ENCODE data around the gene REXO1.
"Not testable (repeated sequence)": the region's sequence is repeated elsewhere in the genome, so short reads cannot be mapped to it uniquely, and the experiment has no call there.

REXO1 gene

GRCh38 chr19:1875265-1875645 is 27.0 kb upstream of the REXO1 start:
- WGBS, 2 experiments = 4 to 5% methylated on average over 11 of the region's 11 CpGs
- H3K36me3 ChIP-seq (ENCODE audit: control insufficient read depth, insufficient read depth, low read length); H3K27ac ChIP-seq (ENCODE audit: insufficient read depth, low read depth, low read length, poor library complexity, severe bottlenecking): not testable (repeated sequence)

DNA sequence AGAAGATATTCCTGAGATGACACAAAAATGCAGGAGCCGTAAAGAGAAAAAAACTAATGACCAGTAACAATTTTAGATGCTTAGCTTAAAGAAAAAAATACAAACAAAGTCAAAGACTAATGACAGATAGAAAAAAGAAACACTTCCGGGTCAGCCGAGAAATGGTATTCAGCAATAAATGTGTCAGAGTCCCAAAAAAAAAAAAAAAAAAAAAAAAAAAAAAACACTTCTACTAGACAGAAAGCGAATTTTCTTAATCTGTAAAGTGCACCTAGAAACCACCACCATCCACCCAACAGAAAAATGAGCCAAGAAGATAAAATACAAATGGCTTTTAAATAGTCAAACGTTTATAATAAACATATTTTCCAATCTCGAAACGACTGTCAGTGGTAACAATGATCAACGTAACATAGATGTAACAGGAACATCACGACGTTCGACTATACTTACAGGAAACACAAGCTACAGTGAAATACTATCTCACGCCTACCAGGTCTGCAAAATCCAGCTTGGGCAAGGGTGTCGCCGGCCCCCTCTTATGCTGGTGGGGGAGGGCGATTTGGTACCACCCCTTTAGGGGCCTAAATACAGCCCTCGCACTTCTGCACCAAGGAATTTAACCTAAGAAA is 26.4 kb upstream of the REXO1 start:
- Histone ChIP-seq H3K27ac (ENCODE audit: insufficient read depth, low read depth, low read length, poor library complexity, severe bottlenecking) (no peak overlapping the region), H3K27me3 (ENCODE audit: control insufficient read depth, insufficient read depth, low read length, poor library complexity, severe bottlenecking) (peaks cover 4% of the 10 kb centered on the region), H3K4me3 (ENCODE audit: insufficient read depth, low read depth, low read length) (peak overlapping the region; percentile 57), H3K9me3 (ENCODE audit: control insufficient read depth, low read length) (no peaks in the 10 kb centered on the region), H3K36me3 (ENCODE audit: control insufficient read depth, insufficient read depth, low read length) (no peaks in the 10 kb centered on the region), H3K4me1 (ENCODE audit: control insufficient read depth, insufficient read depth, low read length) (peaks cover 12% of the 10 kb centered on the region)
- 46 to 49% methylated on average over 14 to 15 of the region's 16 CpGs for WGBS, 2 experiments

More at GRCh38 chr19:1875265-1875645, 27.0 kb upstream of the REXO1 start:
- peak overlapping the region; percentile 57 for H3K4me3 ChIP-seq (ENCODE audit: insufficient read depth, low read depth, low read length)
- H3K4me1 ChIP-seq (ENCODE audit: control insufficient read depth, insufficient read depth, low read length) = peaks cover 12% of the 10 kb centered on the region
- not testable (repeated sequence) for H3K9me3 ChIP-seq (ENCODE audit: control insufficient read depth, low read length); H3K27me3 ChIP-seq (ENCODE audit: control insufficient read depth, insufficient read depth, low read length, poor library complexity, severe bottlenecking)

DNA sequence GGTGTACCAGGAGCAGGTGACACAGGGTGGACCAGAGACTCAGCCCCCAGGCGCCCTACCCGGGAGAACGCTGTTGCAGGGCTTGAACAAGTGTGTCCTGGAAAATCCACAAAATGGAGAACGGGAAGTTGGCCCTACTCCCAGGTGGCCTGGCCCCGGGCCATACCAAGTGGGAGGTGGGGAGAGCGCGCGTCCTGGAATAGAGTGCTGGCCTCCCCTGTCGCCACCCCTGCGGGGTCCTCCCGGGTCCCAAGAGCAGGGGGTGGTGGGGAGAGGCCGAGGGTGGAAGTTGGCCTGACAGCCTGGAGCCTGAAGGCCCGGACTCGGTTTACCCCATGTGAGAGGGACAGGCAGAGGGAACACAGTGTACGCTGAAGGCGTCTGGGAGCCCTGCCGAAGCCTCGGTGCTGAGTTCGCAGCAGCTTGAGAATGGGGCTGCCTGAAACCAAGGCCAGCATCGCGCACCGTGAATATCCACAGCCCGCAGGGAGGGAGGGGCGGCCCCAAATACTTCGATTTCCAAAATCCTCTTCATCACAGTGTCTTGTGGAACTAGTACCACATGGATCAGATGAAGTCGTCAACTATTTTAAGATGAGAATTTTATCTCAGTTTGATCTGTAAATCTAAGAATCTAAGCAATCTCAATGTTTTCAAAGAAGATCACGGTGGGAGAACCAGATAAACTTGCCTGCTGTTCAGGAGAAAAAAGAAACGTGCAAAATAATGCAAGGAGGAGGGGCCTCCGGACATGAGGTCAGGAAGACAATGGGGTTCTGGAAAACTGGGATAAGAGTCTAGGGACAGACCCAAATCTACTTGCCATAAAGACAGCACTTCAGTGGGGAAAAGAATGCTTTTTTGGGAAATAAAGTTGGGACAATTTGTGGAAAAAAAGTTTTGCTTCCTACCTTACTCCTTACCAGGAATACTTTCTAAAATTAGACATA is 25.5 kb upstream of the REXO1 start:
- Histone ChIP-seq H3K27me3 (ENCODE audit: control insufficient read depth, insufficient read depth, low read length, poor library complexity, severe bottlenecking) (peaks cover 4% of the 10 kb centered on the region), H3K27ac (ENCODE audit: insufficient read depth, low read depth, low read length, poor library complexity, severe bottlenecking) (no peak overlapping the region), H3K4me3 (ENCODE audit: insufficient read depth, low read depth, low read length) (no peak overlapping the region), H3K9me3 (ENCODE audit: control insufficient read depth, low read length) (no peaks in the 10 kb centered on the region), H3K36me3 (ENCODE audit: control insufficient read depth, insufficient read depth, low read length) (no peaks in the 10 kb centered on the region), H3K4me1 (ENCODE audit: control insufficient read depth, insufficient read depth, low read length) (peaks cover 12% of the 10 kb centered on the region)
- 92 to 93% methylated on average over 29 of the region's 29 CpGs for WGBS, 2 experiments

DNA sequence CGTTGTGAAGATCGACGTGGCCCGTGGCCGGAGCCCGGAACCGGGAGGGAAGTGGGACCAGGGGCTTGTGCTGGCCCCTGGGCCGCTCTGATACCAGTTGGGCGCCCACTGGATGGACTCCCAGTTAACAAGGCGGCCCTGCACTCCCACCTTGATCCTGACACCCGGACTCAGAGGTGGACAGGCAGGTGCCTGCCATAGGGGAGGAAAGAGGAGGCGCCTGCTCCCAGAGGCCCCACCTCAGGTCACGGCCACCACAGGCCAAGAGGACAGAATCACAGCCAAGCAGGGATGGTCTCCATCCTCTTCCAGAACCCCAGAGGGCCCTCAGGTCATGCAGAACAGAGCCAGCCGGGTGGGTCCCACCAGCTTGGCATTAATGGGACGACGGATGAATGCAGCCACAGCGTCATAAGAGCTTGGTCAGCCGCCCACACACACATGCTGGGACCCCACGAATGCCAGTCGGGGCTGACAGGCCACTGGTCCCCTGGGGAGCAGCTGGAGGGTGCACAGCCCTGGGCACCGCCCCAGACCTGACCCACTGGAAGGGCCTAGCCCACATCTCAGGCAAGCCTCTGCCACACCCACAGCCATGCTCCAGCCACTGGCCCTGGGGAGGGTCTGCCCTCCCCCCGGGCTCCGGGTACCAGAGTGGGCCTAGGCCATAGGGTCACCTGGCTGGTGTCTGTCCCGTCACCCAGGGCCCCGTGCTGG is 24.7 kb upstream of the REXO1 start:
- WGBS, 2 experiments = 93 to 95% methylated on average over 25 of the region's 25 CpGs
- no peak overlapping the region for H3K27ac ChIP-seq (ENCODE audit: insufficient read depth, low read depth, low read length, poor library complexity, severe bottlenecking)
- H3K4me3 ChIP-seq (ENCODE audit: insufficient read depth, low read depth, low read length) = no peak overlapping the region
- H3K9me3 ChIP-seq (ENCODE audit: control insufficient read depth, low read length) = no peaks in the 10 kb centered on the region
- peaks cover 12% of the 10 kb centered on the region for H3K4me1 ChIP-seq (ENCODE audit: control insufficient read depth, insufficient read depth, low read length)
- H3K27me3 ChIP-seq (ENCODE audit: control insufficient read depth, insufficient read depth, low read length, poor library complexity, severe bottlenecking) = peaks cover 4% of the 10 kb centered on the region
- no peaks in the 10 kb centered on the region for H3K36me3 ChIP-seq (ENCODE audit: control insufficient read depth, insufficient read depth, low read length)

GRCh38 chr19:1871630-1872029 is 23.3 kb upstream of the REXO1 start:
- H3K4me3 ChIP-seq (ENCODE audit: insufficient read depth, low read depth, low read length) = no peak overlapping the region
- H3K27me3 ChIP-seq (ENCODE audit: control insufficient read depth, insufficient read depth, low read length, poor library complexity, severe bottlenecking) = peaks cover 1% of the 10 kb centered on the region
- H3K36me3 ChIP-seq (ENCODE audit: control insufficient read depth, insufficient read depth, low read length) = no peaks in the 10 kb centered on the region
- H3K4me1 ChIP-seq (ENCODE audit: control insufficient read depth, insufficient read depth, low read length) = peaks cover 12% of the 10 kb centered on the region
- H3K9me3 ChIP-seq (ENCODE audit: control insufficient read depth, low read length) = no peaks in the 10 kb centered on the region
- no peak overlapping the region for H3K27ac ChIP-seq (ENCODE audit: insufficient read depth, low read depth, low read length, poor library complexity, severe bottlenecking)
- 95 to 96% methylated on average over 13 of the region's 13 CpGs for WGBS, 2 experiments

GRCh38 chr19:1871140-1871597 is 22.9 kb upstream of the REXO1 start:
- 93 to 95% methylated on average over 15 of the region's 15 CpGs for WGBS, 2 experiments
- Histone ChIP-seq H3K4me3 (ENCODE audit: insufficient read depth, low read depth, low read length) (no peak overlapping the region), H3K27ac (ENCODE audit: insufficient read depth, low read depth, low read length, poor library complexity, severe bottlenecking) (no peak overlapping the region), H3K27me3 (ENCODE audit: control insufficient read depth, insufficient read depth, low read length, poor library complexity, severe bottlenecking) (no peaks in the 10 kb centered on the region), H3K36me3 (ENCODE audit: control insufficient read depth, insufficient read depth, low read length) (no peaks in the 10 kb centered on the region), H3K9me3 (ENCODE audit: control insufficient read depth, low read length) (no peaks in the 10 kb centered on the region), H3K4me1 (ENCODE audit: control insufficient read depth, insufficient read depth, low read length) (peaks cover 12% of the 10 kb centered on the region)

DNA sequence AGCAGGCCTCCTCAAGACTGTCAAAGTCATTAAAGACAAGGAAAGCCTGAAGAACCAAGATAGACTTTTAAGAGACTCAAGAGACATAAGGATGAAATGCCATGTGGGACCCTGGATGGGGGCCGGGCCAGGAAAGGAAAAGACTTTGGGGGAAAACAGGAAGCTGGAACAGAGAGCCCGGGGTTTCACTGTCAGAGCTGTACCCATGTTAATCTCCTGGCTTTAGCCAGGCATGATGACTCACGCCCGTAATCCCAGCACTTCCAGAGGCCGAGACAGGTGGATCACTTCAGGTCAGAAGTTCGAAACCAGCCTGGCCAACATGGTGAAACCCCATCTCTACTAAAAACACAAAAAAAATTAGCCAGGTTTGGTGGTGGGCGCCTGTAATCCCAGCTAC is 20.7 kb upstream of the REXO1 start:
- Histone ChIP-seq H3K36me3 (ENCODE audit: control insufficient read depth, insufficient read depth, low read length) (no peaks in the 10 kb centered on the region), H3K4me3 (ENCODE audit: insufficient read depth, low read depth, low read length) (no peak overlapping the region), H3K27me3 (ENCODE audit: control insufficient read depth, insufficient read depth, low read length, poor library complexity, severe bottlenecking) (no peaks in the 10 kb centered on the region), H3K4me1 (ENCODE audit: control insufficient read depth, insufficient read depth, low read length) (peaks cover 7% of the 10 kb centered on the region), H3K9me3 (ENCODE audit: control insufficient read depth, low read length) (no peaks in the 10 kb centered on the region), H3K27ac (ENCODE audit: insufficient read depth, low read depth, low read length, poor library complexity, severe bottlenecking) (no peak overlapping the region)
- WGBS, 2 experiments = 90 to 91% methylated on average over 7 of the region's 7 CpGs

GRCh38 chr19:1867349-1867724 is 19.1 kb upstream of the REXO1 start:
- WGBS, 2 experiments = 92 to 95% methylated on average over 9 of the region's 9 CpGs
- no peak overlapping the region for H3K27ac ChIP-seq (ENCODE audit: insufficient read depth, low read depth, low read length, poor library complexity, severe bottlenecking)
- peaks cover 7% of the 10 kb centered on the region for H3K27me3 ChIP-seq (ENCODE audit: control insufficient read depth, insufficient read depth, low read length, poor library complexity, severe bottlenecking)
- H3K4me1 ChIP-seq (ENCODE audit: control insufficient read depth, insufficient read depth, low read length) = peaks cover 5% of the 10 kb centered on the region
- no peaks in the 10 kb centered on the region for H3K36me3 ChIP-seq (ENCODE audit: control insufficient read depth, insufficient read depth, low read length)
- H3K9me3 ChIP-seq (ENCODE audit: control insufficient read depth, low read length) = no peaks in the 10 kb centered on the region
- no peak overlapping the region for H3K4me3 ChIP-seq (ENCODE audit: insufficient read depth, low read depth, low read length)

- Histone ChIP-seq H3K4me1 (ENCODE audit: control insufficient read depth, insufficient read depth, low read length) (peaks cover 7% of the 10 kb centered on the region), H3K27me3 (ENCODE audit: control insufficient read depth, insufficient read depth, low read length, poor library complexity, severe bottlenecking) (peaks cover 12% of the 10 kb centered on the region), H3K9me3 (ENCODE audit: control insufficient read depth, low read length) (no peaks in the 10 kb centered on the region), H3K4me3 (ENCODE audit: insufficient read depth, low read depth, low read length) (no peak overlapping the region), H3K27ac (ENCODE audit: insufficient read depth, low read depth, low read length, poor library complexity, severe bottlenecking) (no peak overlapping the region), H3K36me3 (ENCODE audit: control insufficient read depth, insufficient read depth, low read length) (no peaks in the 10 kb centered on the region)
- 93% methylated on average over 8 of the region's 8 CpGs for WGBS, 2 experiments
Measured at GRCh38 chr19:1866693-1867348, 18.5 kb upstream of the REXO1 start.

All from ectodermal cell (in vitro differentiated cells).